GM19193 (cell line): ENCODE data around the gene HASPIN.

Experiments
- POLR2A ChIP-seq: IDR thresholded peaks from 4 replicates; pipeline ENCODE4 v1.6.1; 2011; ENCODE audit not compliant: insufficient read depth, insufficient read length; ENCODE audit errors: extremely low read depth

HASPIN gene

DNA sequence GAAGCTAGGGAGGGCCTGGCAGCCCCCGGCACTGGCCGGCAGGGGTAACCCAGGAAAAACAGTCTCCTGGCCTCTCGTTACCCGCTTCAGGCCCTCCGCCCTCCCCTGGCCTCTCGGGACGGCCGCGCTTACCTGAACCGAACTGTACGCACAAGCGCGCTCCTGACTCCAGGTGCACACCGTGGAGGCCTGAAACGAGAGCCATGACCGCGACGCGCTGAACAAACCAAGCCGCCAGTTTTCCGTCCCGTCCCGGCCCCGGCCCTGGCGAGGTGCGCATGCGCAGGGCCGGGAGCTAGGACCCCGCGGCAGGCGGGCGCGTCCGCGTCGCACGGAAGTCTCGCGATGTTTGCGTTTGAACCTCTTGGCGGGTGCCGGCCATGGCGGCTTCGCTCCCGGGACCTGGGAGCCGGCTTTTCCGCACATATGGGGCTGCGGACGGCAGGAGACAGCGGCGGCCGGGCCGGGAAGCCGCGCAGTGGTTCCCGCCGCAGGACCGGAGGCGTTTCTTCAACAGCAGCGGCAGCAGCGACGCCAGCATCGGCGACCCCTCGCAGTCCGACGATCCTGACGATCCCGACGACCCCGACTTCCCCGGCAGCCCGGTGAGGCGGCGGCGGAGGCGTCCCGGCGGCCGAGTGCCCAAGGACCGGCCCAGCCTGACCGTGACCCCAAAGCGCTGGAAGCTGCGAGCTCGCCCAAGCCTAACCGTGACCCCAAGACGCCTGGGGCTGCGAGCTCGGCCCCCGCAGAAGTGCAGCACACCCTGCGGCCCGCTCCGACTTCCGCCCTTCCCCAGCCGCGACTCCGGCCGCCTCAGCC, at the start of gene HASPIN:
Gene HASPIN (plus strand): TSS at position 348 of the 822 bp plus-strand sequence. CDS start 33 bp downstream, at position 381.
- TF ChIP-seq POLR2A, result peak; percentile 82

- TF ChIP-seq POLR2A, result no peak
Measured at GRCh38 chr17:3675886-3676285, 47.8 kb upstream of the HASPIN start.

DNA sequence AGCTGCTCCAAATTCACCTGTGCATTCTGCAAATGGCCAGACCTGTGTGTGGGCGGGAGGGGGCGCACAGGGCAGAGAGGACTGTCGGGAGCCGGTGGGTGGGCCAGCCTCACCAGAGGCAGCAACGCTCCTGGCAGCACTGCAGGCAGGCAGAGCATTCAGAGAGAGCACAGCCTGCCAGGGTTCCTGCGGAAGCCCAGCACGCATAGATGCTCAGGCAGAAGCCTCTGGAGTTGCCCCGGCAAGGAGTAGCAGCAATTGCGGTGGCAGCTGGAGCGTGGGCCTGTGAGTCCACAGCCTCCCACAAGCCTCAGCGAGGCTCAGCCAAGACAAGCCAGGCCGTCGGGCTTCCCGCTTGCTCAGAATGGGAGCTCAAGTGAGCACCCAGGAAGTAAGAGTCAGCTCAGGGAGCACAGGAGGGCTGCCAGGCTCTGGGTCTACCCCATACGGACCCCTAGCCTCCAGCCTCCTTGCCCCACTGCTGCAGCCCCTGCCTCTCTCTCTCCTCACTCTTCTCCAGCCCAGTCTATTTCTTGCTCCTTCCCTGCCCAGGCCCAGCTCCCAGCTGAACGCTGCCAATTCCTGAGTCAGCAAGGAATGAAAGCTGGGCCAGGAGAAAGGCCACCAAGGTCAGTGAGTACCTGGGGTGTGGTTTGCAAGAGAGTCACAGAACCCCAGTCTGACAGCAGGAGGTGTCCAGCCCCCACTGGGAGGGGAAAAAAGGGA, 45.4 kb upstream of the HASPIN start:
- TF ChIP-seq POLR2A, result no peak

DNA sequence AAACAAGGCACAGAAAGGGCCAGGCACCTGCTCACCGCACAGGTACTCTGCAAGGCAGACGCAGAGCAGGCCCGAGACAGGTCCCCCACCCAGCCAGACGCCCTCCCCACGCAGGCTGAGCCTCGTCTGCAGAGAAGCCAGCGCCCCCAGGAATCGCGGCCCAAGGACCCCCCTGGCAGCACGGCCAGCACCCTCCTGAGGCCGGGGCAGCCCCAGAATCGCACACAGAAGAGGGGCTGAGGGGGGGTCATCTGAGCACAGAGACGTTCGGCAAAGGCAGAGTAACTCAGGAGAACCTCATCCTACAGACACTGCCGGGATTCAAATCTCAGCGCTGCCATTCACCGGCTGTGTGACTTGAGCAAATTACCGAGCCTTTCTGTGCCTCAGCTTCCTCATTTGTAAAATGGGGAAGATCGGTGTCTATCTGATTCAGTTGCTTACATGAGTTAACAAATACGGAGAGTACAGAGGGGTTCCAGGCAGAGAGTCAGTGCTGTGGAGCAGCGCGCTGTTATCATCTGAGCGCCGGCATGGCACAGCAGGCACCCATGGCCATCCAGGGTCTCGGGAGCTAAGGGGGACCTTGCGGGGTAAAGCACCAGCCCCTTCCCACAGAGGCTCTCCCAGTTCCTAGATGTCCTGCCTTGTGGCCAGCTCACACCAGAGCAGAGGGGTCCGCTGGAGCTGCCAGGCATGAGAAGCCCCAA, 44.7 kb upstream of the HASPIN start:
- TF ChIP-seq POLR2A, result no peak

DNA sequence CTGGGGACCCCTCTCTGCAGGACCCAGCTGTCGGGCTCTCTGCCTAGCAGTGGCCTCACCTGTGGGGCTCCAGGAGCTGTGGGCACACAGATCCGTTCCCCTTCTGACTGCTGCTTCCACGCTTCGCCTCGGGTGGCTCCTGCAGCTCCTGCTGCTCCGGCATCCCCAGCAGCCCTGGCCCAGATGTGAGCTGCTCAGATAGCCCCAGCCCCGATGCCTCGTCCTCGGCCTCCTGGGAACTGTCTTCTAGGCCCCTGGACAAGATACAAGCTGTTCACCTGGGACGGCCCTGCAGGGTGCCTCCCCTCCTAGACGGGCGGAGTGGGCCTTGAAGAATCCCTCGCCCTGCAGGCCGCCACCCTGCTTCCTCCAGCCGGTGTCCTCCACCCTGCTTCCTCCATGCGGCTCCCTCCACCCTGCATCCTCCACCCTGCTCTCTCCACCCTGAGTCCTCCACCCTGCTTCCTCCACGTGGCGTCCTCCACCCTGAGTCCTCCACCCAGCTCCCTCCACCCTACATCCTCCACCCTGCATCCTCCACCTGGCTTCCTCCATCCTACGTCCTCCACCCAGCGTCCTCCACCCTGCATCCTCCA, 44.1 kb upstream of the HASPIN start:
- TF ChIP-seq POLR2A, result no peak

DNA sequence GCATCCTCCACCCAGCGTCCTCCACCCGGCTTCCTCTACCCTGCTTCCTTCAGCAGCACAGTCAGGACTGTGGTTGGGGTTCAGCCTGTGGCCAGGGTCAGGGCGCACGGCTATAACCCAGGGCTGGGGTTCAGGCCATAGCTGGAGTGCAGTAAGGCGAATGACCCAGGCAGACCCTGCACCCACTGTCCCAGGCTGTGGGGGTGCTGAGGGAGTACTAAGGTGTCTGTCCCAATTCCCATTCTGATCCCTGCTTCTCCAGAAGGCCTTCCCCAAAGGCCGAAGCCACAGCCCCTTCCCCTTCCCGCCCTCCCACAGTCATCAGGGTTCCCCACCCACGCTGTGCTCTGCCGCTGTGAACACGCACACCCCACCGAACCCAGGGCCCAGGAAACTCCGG, 42.6 kb upstream of the HASPIN start:
- TF ChIP-seq POLR2A, result no peak

GRCh38 chr17:3681565-3681964, 42.1 kb upstream of the HASPIN start:
- no peak for TF ChIP-seq POLR2A

DNA sequence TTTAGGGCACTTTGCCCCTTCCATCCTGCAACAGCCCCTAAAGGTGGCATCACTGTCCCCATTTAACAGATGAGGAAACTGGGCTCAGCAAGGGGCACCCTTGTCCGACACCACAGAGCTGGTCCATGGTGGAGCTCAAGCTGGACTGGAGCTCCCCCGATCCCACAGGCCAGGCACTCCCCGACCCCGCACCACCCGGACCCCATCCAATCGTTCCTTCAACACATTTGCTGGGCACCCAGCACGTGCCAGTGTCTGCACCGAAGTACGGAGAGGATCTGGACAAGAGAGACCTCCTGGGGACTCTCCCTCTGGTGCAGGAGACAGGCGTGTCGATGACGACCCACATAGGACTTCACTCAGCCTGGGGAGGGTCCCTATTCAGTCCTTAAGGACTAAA, 41.7 kb upstream of the HASPIN start:
- TF ChIP-seq POLR2A, result no peak

- no peak for TF ChIP-seq POLR2A
Measured at GRCh38 chr17:3683054-3683511, 40.6 kb upstream of the HASPIN start.

DNA sequence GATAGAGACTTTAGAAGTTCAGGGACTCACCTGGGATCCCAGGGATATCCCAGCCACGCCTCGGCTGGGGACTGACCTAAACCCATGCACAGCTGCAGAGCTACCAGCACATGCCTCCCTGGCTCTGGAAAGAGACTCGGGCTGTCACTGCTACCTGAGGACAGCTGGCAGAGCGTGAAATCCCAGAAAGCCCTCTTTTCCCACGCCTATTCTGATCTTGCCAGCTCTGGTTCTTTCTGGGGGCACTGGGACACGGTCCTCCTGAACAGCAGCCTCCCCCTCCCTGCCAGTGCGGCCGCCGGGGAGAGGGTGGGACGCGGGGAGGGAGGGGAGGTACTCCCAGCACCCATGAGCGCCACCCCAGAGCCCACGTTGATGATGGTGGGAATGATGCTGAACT, 38.5 kb upstream of the HASPIN start:
- no peak for TF ChIP-seq POLR2A

DNA sequence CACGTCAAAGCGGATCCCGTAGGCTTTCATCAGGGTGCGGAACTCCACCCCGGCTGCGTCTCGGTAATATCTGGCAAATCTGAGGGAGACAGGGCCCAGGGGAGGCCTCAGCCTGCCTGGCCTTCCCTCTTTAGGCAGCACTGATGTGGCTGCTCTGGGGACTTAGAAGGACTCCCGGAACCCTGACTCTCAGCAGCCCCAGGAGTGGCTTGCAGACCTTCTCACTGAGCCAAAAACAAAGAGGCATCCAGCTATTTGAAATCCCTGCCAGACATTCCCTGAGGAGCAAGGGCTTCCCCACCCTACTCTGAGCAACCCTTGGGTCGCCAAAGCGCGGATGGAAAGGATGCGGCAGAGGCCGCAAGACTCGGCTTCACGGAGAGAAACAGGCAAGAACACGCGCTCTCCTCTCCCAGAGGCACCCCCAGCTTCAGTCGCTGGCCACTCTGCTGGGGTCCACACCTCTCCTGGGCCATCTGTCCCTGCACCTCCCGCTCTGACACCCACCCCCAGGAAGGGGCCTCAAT, 35.6 kb upstream of the HASPIN start:
- no peak for TF ChIP-seq POLR2A

DNA sequence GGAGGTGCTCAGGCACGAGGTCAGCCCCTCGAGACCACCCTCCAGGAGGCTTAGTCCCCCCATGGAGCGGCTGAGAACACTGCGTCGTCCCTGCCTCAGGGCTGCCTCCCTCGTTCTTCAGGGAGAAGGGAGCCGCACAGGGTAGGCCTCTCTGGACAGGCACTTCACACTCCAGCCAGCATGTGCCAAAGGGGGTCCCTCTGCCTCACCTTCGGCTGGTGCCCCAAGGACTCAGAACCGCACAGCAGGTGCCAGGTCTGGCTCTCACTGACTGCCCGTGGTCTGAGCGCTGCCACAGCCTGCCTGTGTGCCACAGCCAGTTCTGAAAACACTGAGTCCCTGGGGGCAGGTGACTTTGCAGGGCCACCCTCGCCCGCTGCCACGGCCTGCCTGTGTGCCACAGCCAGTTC, 34.8 kb upstream of the HASPIN start:
- TF ChIP-seq POLR2A, result no peak

DNA sequence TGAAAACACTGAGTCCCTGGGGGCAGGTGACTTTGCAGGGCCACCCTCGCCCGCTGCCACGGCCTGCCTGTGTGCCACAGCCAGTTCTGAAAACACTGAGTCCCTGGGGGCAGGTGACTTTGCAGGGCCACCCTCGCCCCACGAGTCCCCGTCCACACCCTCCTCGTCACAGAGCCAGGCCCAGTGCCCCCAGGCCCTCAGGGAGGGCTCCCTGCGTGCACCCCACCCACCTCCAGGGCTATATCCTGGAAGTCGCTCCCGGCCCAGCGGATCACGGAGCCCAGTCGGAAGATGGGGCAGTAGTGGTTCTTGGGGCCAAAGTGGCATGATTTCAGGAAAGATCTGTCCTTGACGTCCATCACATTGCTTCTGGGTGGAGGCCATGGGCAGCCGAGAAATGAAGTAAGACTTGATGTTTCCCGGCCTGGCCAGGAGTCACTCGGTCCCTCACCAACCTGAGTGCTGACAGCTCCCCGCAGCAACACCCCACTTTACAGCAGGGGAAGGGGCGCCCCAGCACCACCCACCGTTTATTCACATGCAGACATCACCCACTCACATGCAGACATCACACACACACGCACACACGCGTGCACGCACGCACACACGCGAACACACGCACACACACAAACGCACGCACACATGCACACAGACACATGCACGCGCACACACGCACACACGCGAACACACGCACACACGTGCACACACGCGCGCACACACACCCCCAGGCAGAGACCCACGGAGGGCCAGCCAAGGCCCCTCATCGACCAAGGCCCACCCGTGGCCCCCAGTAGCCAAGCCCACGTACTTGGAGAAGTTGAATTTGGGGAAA, 34.2 kb upstream of the HASPIN start:
- TF ChIP-seq POLR2A, result no peak

- TF ChIP-seq POLR2A, result no peak
Measured at GRCh38 chr17:3690094-3690715, 33.5 kb upstream of the HASPIN start.

GRCh38 chr17:3691617-3692067, 32.1 kb upstream of the HASPIN start:
- no peak for TF ChIP-seq POLR2A
